Sigmoid colon (tissue), 7 donors: ENCODE results near the gene HOXC5. TPM values are rescaled to one million over a fixed set of nuclear protein-coding genes. Genes with fewer than 3 reads are reported as not detected.

Experiments used
- DNase-seq: peaks from one replicate; pipeline ENCODE4 v3.0.0-alpha.2; 2019
- H3K27ac ChIP-seq, 4 donors: fragments of 200-600 bp; sonication (generic); one replicate each; pipeline ENCODE4 v1.5.1; 2016 to 2019; ENCODE audit warnings: mild to moderate bottlenecking in 1 of 4
- H3K27me3 ChIP-seq, 3 donors: fragments of 200-600 bp; sonication (generic); one replicate each; pipeline ENCODE4 v1.5.1; 2019; ENCODE audit warnings: mild to moderate bottlenecking in 1 of 3
- H3K36me3 ChIP-seq, 4 donors: fragments of 200-600 bp; sonication (generic); one replicate each; pipeline ENCODE4 v1.5.1; 2016 to 2019
- H3K4me1 ChIP-seq, 4 donors: fragments of 200-600 bp; sonication (generic); one replicate each; pipeline ENCODE4 v1.5.1; 2017 to 2019
- H3K4me3 ChIP-seq, 4 donors: fragments of 200-600 bp; sonication (generic); one replicate each; pipeline ENCODE4 v1.5.1; 2017 to 2019; ENCODE audit warnings: mild to moderate bottlenecking in 2 of 4, moderate library complexity in 1 of 4
- H3K9me3 ChIP-seq, 4 donors: fragments of 200-600 bp in 3 of 4; sonication (generic) in 3 of 4; one replicate each; pipeline versions ENCODE4 v1.5.1 to v1.6.1; 2013 to 2019
- CTCF ChIP-seq, 4 experiments: fragments of 450-650 bp in 3 of 4; fragments of 200-600 bp in 1 of 4; IDR thresholded peaks; one replicate each; pipeline ENCODE4 v1.5.1; 2016 to 2019; ENCODE audit warnings: antibody characterized with exemption in 4 of 4, mild to moderate bottlenecking in 3 of 4, moderate library complexity in 2 of 4
- EP300 ChIP-seq, 4 donors: sonication (generic); formaldehyde crosslinking; IDR thresholded peaks; one replicate each; pipeline ENCODE4 v1.6.1; 2017; ENCODE audit warnings: antibody characterized with exemption in 4 of 4
- POLR2A ChIP-seq, 2 donors: fragments of 450-650 bp; IDR thresholded peaks; one replicate each; pipeline ENCODE4 v1.6.1; 2016; ENCODE audit warnings: antibody characterized with exemption in 2 of 2, mild to moderate bottlenecking in 2 of 2, moderate library complexity in 2 of 2
- POLR2AphosphoS5 ChIP-seq, 4 donors: sonication (generic); formaldehyde crosslinking; IDR thresholded peaks; one replicate each; pipeline ENCODE4 v1.6.1; 2017; ENCODE audit warnings: antibody characterized with exemption in 4 of 4
- WGBS, 2 donors: extraction: QIAGEN DNeasy Blood & Tissue Kit; methylation state at CpG; one replicate each; pipeline ENCODE4 v1.1.7; 2013; 5-methylcytosine and 5-hydroxymethylcytosine counted together
- intact Hi-C: fragments of 100-400 bp; cut with DNase I; formaldehyde crosslinking; loops from one replicate; pipeline ENCODE4 v1.15.1; 2023
- polyA plus RNA-seq, 3 donors: library from polyadenylated mRNA; stranded (reverse); fragments of 200-250 nt; gene quantifications; one replicate each; pipeline ENCODE4 v1.2.3, GENCODE V29; 2013
- total RNA-seq, 4 donors: library from RNA; depleted of rRNA; stranded (reverse); fragments of >200 nt; gene quantifications; one replicate each; pipeline ENCODE4 v1.1.0, GENCODE V29; 2016
- donor health status: healthy with polysubstance abuse.
- donor health status: Bipolar disorder and iron deficiency.
- donor health status: healthy.

The HOXC5 gene
- total and polyA plus RNA-seq, 7 donors, result 0.03 to 1.4 TPM; not detected in 5

DNA sequence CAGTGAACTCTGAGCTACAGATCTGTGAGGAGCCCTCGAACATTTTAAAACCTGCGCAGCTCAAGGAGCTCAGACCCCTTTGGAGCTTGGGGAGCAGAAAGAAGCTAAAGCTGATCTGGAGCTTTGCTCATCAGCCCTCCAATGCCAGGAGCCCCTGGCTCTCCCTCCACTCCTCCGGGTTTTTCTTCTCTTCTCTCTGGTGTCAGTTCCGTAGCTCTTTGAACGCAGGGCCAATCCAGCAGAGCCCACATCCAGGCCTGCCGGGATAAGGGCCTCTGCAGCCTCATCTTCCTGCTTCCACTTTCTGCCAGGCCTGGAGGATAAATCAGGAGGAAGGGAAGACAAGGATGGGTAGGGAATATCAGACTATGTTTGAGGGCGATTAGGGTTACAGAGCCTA is 26.8 kb downstream of the HOXC5 start:
- DNase-seq, result no peak
- H3K4me1 ChIP-seq, result peaks cover 0 to 4% (median 2%) of the 10 kb centered on the region in 4 donors
- no peak overlapping the region for H3K4me3 ChIP-seq
- no peak overlapping the region for H3K27ac ChIP-seq
- intact Hi-C loops, result no loop called here
- peaks cover 0 to 35% (median 19%) of the 10 kb centered on the region in 3 donors for H3K27me3 ChIP-seq
- H3K36me3 ChIP-seq, result no peaks in the 10 kb centered on the region
- no peaks in the 10 kb centered on the region for H3K9me3 ChIP-seq
- 47 to 48% methylated on average over 7 of the region's 7 CpGs for WGBS, 2 donors
- TF ChIP-seq CTCF (IDR thresholded peaks at IDR 0.05) (no peak), POLR2AphosphoS5 (IDR thresholded peaks at IDR 0.05) (no peak), EP300 (IDR thresholded peaks at IDR 0.05) (no peak), POLR2A (IDR thresholded peaks at IDR 0.05) (no peak)

DNA sequence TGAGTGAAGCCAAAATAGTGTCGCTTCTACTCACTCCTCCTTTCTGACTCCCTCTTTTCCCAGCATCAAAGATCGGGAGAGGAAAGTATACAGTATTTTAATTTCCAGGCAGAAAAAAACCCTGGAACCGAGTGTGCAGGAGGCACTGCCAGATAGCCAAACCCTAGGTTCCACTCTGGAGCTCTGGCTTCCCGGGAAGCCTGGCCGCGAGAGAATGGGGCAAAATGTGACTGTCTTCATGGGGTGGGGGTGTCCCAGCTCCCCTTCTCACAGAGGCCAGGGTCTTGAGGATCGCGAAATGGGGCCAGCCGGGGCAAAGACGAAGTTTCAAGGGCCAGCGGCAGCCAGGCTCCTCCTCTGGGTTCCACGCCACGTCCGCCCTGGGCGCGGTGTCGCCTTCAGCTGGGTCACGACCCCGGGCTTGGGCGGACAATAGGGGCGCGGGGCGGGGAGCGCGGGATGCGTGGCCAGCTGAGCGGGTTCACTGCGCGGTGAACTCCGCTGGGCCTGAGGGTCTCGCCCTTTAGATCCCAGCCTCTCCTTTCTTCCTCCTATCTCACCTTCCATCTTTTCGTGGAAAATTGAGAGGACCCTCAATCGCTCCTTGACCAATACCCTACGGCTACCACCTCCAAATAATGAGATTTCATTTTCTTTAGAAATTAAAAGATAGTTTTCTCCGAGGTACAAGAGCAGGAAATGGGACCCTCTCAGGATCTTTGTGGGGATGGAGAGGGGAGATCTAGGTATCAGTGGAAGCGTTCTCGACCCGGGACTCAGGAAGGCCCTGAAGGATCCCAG is 27.5 kb downstream of the HOXC5 start:
- Histone ChIP-seq H3K27me3 (peaks cover 0 to 33% (median 16%) of the 10 kb centered on the region in 3 donors), H3K27ac (no peak overlapping the region), H3K9me3 (no peaks in the 10 kb centered on the region), H3K4me1 (no peaks in the 10 kb centered on the region), H3K36me3 (no peaks in the 10 kb centered on the region), H3K4me3 (no peak overlapping the region)
- intact Hi-C loops, result no loop called here
- TF ChIP-seq CTCF (IDR thresholded peaks at IDR 0.05) (no peak), POLR2A (IDR thresholded peaks at IDR 0.05) (no peak), EP300 (IDR thresholded peaks at IDR 0.05) (no peak), POLR2AphosphoS5 (IDR thresholded peaks at IDR 0.05) (no peak)
- WGBS, 2 donors, result 37 to 58% methylated on average over 38 of the region's 38 CpGs
- DNase-seq, result no peak

GRCh38 chr12:54060975-54061778 is 28.3 kb downstream of the HOXC5 start:
- TF ChIP-seq POLR2A (IDR thresholded peaks at IDR 0.05), result no peak
- Histone ChIP-seq H3K9me3 (no peaks in the 10 kb centered on the region), H3K4me1 (no peaks in the 10 kb centered on the region), H3K27ac (no peak overlapping the region), H3K27me3 (peaks cover 0 to 36% (median 15%) of the 10 kb centered on the region in 3 donors), H3K4me3 (no peak overlapping the region), H3K36me3 (no peaks in the 10 kb centered on the region)
- intact Hi-C loops, result loop anchor here (1.0 kb wide), 1 partner anchor 16 kb away; no protein-coding TSS in a partner anchor
- 54 to 62% methylated on average over 7 of the region's 7 CpGs for WGBS, 2 donors
- DNase-seq, result no peak

- Histone ChIP-seq H3K9me3 (no peaks in the 10 kb centered on the region), H3K27me3 (peaks cover 0 to 33% (median 5%) of the 10 kb centered on the region in 3 donors), H3K27ac (no peak overlapping the region), H3K4me1 (peaks cover 0 to 11% (median 3%) of the 10 kb centered on the region in 4 donors), H3K36me3 (no peaks in the 10 kb centered on the region), H3K4me3 (no peak overlapping the region)
- intact Hi-C loops, result no loop called here
- TF ChIP-seq CTCF (IDR thresholded peaks at IDR 0.05) (no peak), POLR2AphosphoS5 (IDR thresholded peaks at IDR 0.05) (no peak)
- no peak for DNase-seq
Observed at GRCh38 chr12:54065677-54066076, 32.8 kb downstream of the HOXC5 start.

DNA sequence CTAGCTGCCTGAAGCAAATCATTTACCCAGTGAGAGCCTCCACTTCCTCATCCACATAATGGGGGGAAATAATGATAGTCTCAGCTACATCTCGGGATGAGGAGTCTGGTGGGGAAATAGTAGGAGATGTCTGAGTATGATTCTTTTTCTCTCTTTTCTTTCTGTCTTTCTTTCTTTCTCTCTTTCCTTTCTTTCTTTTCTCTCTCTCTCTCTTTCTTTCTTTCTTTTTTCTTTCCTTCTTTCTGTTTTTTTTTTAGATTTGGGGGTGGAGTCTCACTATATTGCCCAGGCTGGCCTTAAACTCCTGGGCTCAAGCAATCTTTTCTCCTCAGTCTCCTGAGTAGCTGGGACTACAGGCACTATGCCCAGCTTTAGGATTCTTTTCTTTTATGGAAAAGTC is 33.6 kb downstream of the HOXC5 start:
- Histone ChIP-seq H3K4me3 (no peak overlapping the region), H3K9me3 (no peaks in the 10 kb centered on the region), H3K27me3 (peaks cover 0 to 33% (median 5%) of the 10 kb centered on the region in 3 donors), H3K4me1 (peaks cover 0 to 11% (median 3%) of the 10 kb centered on the region in 4 donors), H3K36me3 (no peaks in the 10 kb centered on the region), H3K27ac (no peak overlapping the region)
- no peak for TF ChIP-seq EP300 (IDR thresholded peaks at IDR 0.05)
- no peak for TF ChIP-seq POLR2AphosphoS5 (IDR thresholded peaks at IDR 0.05)
- no peak for TF ChIP-seq POLR2A (IDR thresholded peaks at IDR 0.05)
- no peak for TF ChIP-seq CTCF (IDR thresholded peaks at IDR 0.05)
- intact Hi-C loops, result no loop called here
- DNase-seq, result no peak
- 72 to 84% methylated on average over 1 of the region's 1 CpG for WGBS, 2 donors
